ENCODE data around the gene GSTK1. TPM values are rescaled to one million over a fixed set of nuclear protein-coding genes. Genes with fewer than 3 reads are reported as not detected.
"Not testable (repeated sequence)": the region's sequence is repeated elsewhere in the genome, so short reads cannot be mapped to it uniquely, and the experiment has no call there.

The GSTK1 gene
- total RNA-seq: 177 TPM
- long read RNA-seq, transcript GSTK1-201 (8 exons, 1,044 nt): major isoform, 140 of 237 reads
- long read RNA-seq, transcript GSTK1-207 (7 exons, 1,185 nt): minor isoform, 35 of 237 reads
- long read RNA-seq, partial matches to known transcripts: 17 of 237 reads
- long read RNA-seq, other reads (novel, unspliced or antisense): 45 of 237 reads

GRCh38 chr7:143263266-143264195 is at the start of gene GSTK1:
GSTK1 (plus strand) TSS chr7:143263441; CDS start chr7:143263514, 73 bp downstream.
- DNase-seq (ENCODE audit: low spot score): peak; percentile 96

GRCh38 chr7:143213478-143213877 is 49.8 kb upstream of the GSTK1 start:
- not testable (repeated sequence) for DNase-seq (ENCODE audit: low spot score)

- DNase-seq (ENCODE audit: low spot score): no peak
These were observed 48.2 kb upstream of the GSTK1 start for GRCh38 chr7:143214789-143215679.

GRCh38 chr7:143216151-143216550 is 47.1 kb upstream of the GSTK1 start:
- no peak for DNase-seq (ENCODE audit: low spot score)

GRCh38 chr7:143216686-143217085 is 46.6 kb upstream of the GSTK1 start:
- no peak for DNase-seq (ENCODE audit: low spot score)

- DNase-seq (ENCODE audit: low spot score): no peak
These were observed 45.4 kb upstream of the GSTK1 start for GRCh38 chr7:143217806-143218205.

GRCh38 chr7:143221286-143221685 is 42.0 kb upstream of the GSTK1 start:
- DNase-seq (ENCODE audit: low spot score): no peak

GRCh38 chr7:143221737-143222136 is 41.5 kb upstream of the GSTK1 start, which contains the start of gene TAS2R40:
TAS2R40 (plus strand) TSS chr7:143222037; CDS start chr7:143222079, 42 bp downstream.
- no peak for DNase-seq (ENCODE audit: low spot score)

GRCh38 chr7:143222782-143223181 is 40.5 kb upstream of the GSTK1 start:
- DNase-seq (ENCODE audit: low spot score): no peak

GRCh38 chr7:143223784-143224183 is 39.5 kb upstream of the GSTK1 start:
- no peak for DNase-seq (ENCODE audit: low spot score)

GRCh38 chr7:143225047-143225446 is 38.2 kb upstream of the GSTK1 start:
- no peak for DNase-seq (ENCODE audit: low spot score)

GRCh38 chr7:143227806-143228205 is 35.4 kb upstream of the GSTK1 start:
- no peak for DNase-seq (ENCODE audit: low spot score)

GRCh38 chr7:143229054-143229790 is 34.0 kb upstream of the GSTK1 start:
- DNase-seq (ENCODE audit: low spot score): no peak

- no peak for DNase-seq (ENCODE audit: low spot score)
These were observed 32.4 kb upstream of the GSTK1 start for GRCh38 chr7:143230602-143231457.

- DNase-seq (ENCODE audit: low spot score): no peak
These were observed 29.3 kb upstream of the GSTK1 start for GRCh38 chr7:143233816-143234532.

- DNase-seq (ENCODE audit: low spot score): no peak
These were observed 28.7 kb upstream of the GSTK1 start for GRCh38 chr7:143234533-143234875.

GRCh38 chr7:143235561-143235960 is 27.7 kb upstream of the GSTK1 start:
- no peak for DNase-seq (ENCODE audit: low spot score)

- no peak for DNase-seq (ENCODE audit: low spot score)
These were observed 26.7 kb upstream of the GSTK1 start for GRCh38 chr7:143236408-143236990.

GRCh38 chr7:143237366-143237765 is 25.9 kb upstream of the GSTK1 start:
- no peak for DNase-seq (ENCODE audit: low spot score)

All from mesenteric fat pad (tissue), 1 donor.